ENCODE data around the gene FTL. TPM values are rescaled to one million over a fixed set of nuclear protein-coding genes. Genes with fewer than 3 reads are reported as not detected.

The FTL gene
- total RNA-seq, 4 donors from 2014 or later, result 883 to 1,582 (median 1,278) TPM

DNA sequence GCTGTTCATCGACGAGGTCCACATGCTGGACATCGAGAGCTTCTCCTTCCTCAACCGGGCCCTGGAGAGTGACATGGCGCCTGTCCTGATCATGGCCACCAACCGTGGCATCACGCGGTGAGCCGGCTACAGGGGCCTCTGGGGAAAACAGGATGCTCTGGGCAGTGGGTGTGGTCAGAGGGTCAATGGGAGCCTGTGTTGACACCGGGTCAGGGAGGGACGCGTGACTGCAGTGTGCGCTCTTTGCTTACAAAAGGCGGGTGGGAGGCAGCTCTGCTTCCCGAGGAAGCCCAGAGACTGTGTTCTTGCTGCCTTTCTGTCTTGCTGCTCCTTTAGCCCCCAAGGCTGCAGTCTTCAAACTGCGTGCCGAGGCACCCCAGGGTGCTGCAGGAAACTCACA, 46.1 kb downstream of the FTL start:
- no peak overlapping the region for H3K4me3 ChIP-seq
- H3K27me3 ChIP-seq, result no peaks in the 10 kb centered on the region
- no peak for TF ChIP-seq EP300 (IDR thresholded peaks at IDR 0.05)
- TF ChIP-seq POLR2A (IDR thresholded peaks at IDR 0.05), result no peak
- no peak for TF ChIP-seq POLR2AphosphoS5 (IDR thresholded peaks at IDR 0.05)
- TF ChIP-seq, protein P1, sequence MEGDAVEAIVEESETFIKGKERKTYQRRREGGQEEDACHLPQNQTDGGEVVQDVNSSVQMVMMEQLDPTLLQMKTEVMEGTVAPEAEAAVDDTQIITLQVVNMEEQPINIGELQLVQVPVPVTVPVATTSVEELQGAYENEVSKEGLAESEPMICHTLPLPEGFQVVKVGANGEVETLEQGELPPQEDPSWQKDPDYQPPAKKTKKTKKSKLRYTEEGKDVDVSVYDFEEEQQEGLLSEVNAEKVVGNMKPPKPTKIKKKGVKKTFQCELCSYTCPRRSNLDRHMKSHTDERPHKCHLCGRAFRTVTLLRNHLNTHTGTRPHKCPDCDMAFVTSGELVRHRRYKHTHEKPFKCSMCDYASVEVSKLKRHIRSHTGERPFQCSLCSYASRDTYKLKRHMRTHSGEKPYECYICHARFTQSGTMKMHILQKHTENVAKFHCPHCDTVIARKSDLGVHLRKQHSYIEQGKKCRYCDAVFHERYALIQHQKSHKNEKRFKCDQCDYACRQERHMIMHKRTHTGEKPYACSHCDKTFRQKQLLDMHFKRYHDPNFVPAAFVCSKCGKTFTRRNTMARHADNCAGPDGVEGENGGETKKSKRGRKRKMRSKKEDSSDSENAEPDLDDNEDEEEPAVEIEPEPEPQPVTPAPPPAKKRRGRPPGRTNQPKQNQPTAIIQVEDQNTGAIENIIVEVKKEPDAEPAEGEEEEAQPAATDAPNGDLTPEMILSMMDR (IDR thresholded peaks at IDR 0.05), result no peak
- no peaks in the 10 kb centered on the region for H3K9me3 ChIP-seq
- H3K27ac ChIP-seq, result no peak overlapping the region
- H3K4me1 ChIP-seq, result no peaks in the 10 kb centered on the region
- DNase-seq (ENCODE audit: low spot score in 2 of 2), result no peak
- WGBS, result 91% methylated on average over 9 of the region's 17 CpGs
- peaks cover 77% of the 10 kb centered on the region for H3K36me3 ChIP-seq

DNA sequence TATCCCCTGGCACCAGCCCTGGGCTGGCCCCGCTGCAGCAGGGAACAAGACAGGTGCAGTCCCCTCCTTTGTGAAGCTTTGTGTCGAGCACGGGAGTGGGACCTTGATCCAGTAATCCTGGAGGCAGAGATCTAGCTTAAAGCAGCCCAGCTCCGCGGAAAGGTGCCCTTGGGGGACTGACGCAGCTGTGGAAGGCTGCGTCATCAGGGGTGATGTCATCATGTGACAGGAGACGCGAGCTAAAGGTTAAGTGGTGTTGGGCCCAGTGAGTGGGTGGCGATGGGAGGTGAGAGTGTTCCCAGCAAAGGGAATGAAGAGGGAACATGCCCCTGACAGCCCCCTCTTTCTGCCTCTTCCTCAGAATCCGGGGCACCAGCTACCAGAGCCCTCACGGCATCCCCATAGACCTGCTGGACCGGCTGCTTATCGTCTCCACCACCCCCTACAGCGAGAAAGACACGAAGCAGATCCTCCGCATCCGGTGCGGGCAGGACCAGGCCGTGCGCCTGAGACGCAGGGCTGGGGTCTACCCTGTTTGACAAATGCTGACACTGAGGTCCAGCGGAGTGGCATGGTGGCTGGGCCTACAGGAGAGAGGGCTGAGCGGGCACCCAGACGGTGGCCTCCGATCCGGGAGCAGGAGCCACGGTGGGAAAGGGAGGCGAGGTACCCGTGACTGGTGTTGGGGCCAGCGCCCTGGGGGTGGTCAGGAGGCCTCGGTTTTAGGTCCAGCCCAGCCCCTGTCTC, 49.2 kb downstream of the FTL start:
- WGBS, result 86% methylated on average over 25 of the region's 32 CpGs
- Histone ChIP-seq H3K36me3 (peaks cover 56% of the 10 kb centered on the region), H3K4me3 (no peak overlapping the region), H3K27me3 (peaks cover 2% of the 10 kb centered on the region), H3K4me1 (peaks cover 21% of the 10 kb centered on the region), H3K27ac (no peak overlapping the region), H3K9me3 (no peaks in the 10 kb centered on the region)
- TF ChIP-seq POLR2A (IDR thresholded peaks at IDR 0.05) (no peak), EP300 (IDR thresholded peaks at IDR 0.05) (no peak), POLR2AphosphoS5 (IDR thresholded peaks at IDR 0.05) (no peak)
- TF ChIP-seq, protein P1 (IDR thresholded peaks at IDR 0.05), result no peak
- DNase-seq (ENCODE audit: low spot score in 2 of 2), result no peak

DNA sequence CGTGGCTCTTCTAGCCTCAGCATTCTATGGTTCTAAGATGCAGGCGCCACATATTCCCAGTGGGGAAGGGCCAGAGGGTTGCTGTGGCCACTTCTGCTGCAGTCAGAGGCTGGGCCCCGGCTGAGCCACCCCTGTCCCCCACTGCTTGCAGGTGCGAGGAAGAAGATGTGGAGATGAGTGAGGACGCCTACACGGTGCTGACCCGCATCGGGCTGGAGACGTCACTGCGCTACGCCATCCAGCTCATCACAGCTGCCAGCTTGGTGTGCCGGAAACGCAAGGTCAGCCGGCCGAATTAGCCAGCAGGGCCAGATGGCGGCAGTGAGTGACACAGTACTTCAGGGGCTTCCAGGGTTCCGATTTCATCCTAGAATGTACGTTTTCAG, 49.8 kb downstream of the FTL start:
- Histone ChIP-seq H3K27ac (no peak overlapping the region), H3K4me3 (no peak overlapping the region), H3K9me3 (no peaks in the 10 kb centered on the region), H3K36me3 (peaks cover 50% of the 10 kb centered on the region), H3K27me3 (peaks cover 6% of the 10 kb centered on the region), H3K4me1 (peaks cover 27% of the 10 kb centered on the region)
- TF ChIP-seq POLR2A (IDR thresholded peaks at IDR 0.05) (no peak), EP300 (IDR thresholded peaks at IDR 0.05) (no peak), POLR2AphosphoS5 (IDR thresholded peaks at IDR 0.05) (no peak)
- TF ChIP-seq, protein P1 (IDR thresholded peaks at IDR 0.05), result no peak
- DNase-seq (ENCODE audit: low spot score in 2 of 2), result no peak
- WGBS, result 97% methylated on average over 10 of the region's 18 CpGs

DNA sequence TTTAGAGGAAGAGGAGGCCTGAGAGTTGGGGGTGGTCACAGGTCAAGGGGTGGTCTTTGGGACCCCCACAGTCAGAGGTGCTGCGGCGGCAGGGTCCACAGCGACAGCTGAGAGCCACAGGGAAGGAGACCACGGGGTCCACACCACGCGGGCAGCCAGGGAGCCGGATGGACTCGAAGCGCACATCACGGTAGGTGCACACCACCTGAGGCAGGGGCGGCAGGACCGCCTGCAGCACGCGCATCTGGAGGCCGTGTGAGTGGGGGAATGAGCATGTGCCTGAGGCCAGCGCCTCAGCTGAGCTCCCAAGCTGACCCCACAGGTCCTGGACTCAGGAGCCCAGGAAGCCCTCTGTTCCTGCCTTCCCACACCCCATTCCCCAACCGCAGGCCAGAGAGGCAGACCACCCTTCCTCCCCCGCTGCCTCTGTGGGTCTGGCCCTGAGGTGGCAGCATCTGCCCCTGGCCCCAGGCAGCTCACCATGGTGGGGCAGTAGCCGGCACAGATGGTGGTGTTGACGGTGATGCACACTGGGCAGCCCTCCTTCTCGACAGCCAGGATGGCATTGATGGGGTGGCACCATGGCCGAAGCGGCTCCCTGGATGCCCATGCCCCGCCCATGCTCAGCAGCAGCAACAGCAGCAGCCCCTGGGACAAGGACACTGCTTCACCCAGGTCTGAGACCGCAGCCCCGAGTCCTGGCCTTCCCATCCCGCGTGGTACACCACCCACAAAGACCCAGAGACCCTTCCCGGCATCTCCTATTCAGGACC, 51.1 kb downstream of the FTL start:
- H3K27ac ChIP-seq, result no peak overlapping the region
- TF ChIP-seq EP300 (IDR thresholded peaks at IDR 0.05), result no peak
- no peak for TF ChIP-seq POLR2A (IDR thresholded peaks at IDR 0.05)
- TF ChIP-seq, protein P1 (IDR thresholded peaks at IDR 0.05), result no peak
- no peak for TF ChIP-seq POLR2AphosphoS5 (IDR thresholded peaks at IDR 0.05)
- DNase-seq (ENCODE audit: low spot score in 2 of 2), result no peak
- H3K4me1 ChIP-seq, result peaks cover 27% of the 10 kb centered on the region
- 95% methylated on average over 4 of the region's 29 CpGs for WGBS
- peaks cover 6% of the 10 kb centered on the region for H3K27me3 ChIP-seq
- H3K4me3 ChIP-seq, result no peak overlapping the region
- peaks cover 36% of the 10 kb centered on the region for H3K36me3 ChIP-seq
- H3K9me3 ChIP-seq, result no peaks in the 10 kb centered on the region

Other genes with a start within 250 kb of the FTL start
- 1 to 10 TPM in 3 of 4 donors, under 1 TPM in 1; 0.57 to 1.6 (median 1.5) TPM for gene MAMSTR, start 245.6 kb upstream of the FTL start, total RNA-seq
- 10 to 100 TPM in 1 of 4 donors, 1 to 10 TPM in 3; 5.1 to 16.1 (median 6.5) TPM for gene RASIP1, start 224.7 kb upstream of the FTL start, total RNA-seq
- gene IZUMO1, start 218.4 kb upstream of the FTL start, total RNA-seq, result under 1 TPM in 2 of 4 donors, not detected in 2; 0.40 to 0.45 TPM
- gene FUT1, start 212.7 kb upstream of the FTL start, total RNA-seq, result 1 to 10 TPM; 1.2 to 3.9 (median 2.6) TPM
- gene FGF21, start 209.8 kb upstream of the FTL start, total RNA-seq, result not detected
- 10 to 100 TPM; 33.5 to 50.6 (median 38.1) TPM for gene BCAT2, start 154.3 kb upstream of the FTL start, total RNA-seq
- 1 to 10 TPM; 2.5 to 3.4 (median 3.1) TPM for gene HSD17B14, start 128.8 kb upstream of the FTL start, total RNA-seq
- gene PLEKHA4, start 96.7 kb upstream of the FTL start, total RNA-seq, result 1 to 10 TPM; 2.8 to 5.1 (median 5.0) TPM
- gene PPP1R15A, start 92.9 kb upstream of the FTL start, total RNA-seq, result 100 to 1,000 TPM; 135 to 191 (median 144) TPM
- gene TULP2, start 66.6 kb upstream of the FTL start, total RNA-seq, result not detected
- gene NUCB1, start 65.0 kb upstream of the FTL start, total RNA-seq, result 100 to 1,000 TPM; 132 to 220 (median 204) TPM
- under 1 TPM in 1 of 4 donors, not detected in 3; 0.59 TPM for gene DHDH, start 31.6 kb upstream of the FTL start, total RNA-seq
- 10 to 100 TPM; 25.1 to 29.6 (median 27.5) TPM for gene BAX, start 10.4 kb upstream of the FTL start, total RNA-seq
- gene GYS1, start 28.0 kb downstream of the FTL start, total RNA-seq, result 10 to 100 TPM; 26.4 to 42.0 (median 31.6) TPM
- gene RUVBL2, start 28.6 kb downstream of the FTL start, total RNA-seq, result 10 to 100 TPM; 37.3 to 70.3 (median 68.8) TPM
- not detected for gene LHB, start 51.8 kb downstream of the FTL start, total RNA-seq
- gene CGB3, start 59.0 kb downstream of the FTL start, total RNA-seq, result not detected
- not detected for gene CGB2, start 66.6 kb downstream of the FTL start, total RNA-seq
- gene CGB1, start 71.6 kb downstream of the FTL start, total RNA-seq, result not detected
- 1 to 10 TPM in 1 of 4 donors, not detected in 3; 2.5 TPM for gene CGB5, start 78.5 kb downstream of the FTL start, total RNA-seq
- not detected for gene CGB8, start 83.8 kb downstream of the FTL start, total RNA-seq
- gene CGB7, start 92.4 kb downstream of the FTL start, total RNA-seq, result 10 to 100 TPM in 1 of 4 donors, 1 to 10 TPM in 3; 2.9 to 27.4 (median 4.3) TPM
- 10 to 100 TPM in 2 of 4 donors, 1 to 10 TPM in 2; 7.8 to 22.5 (median 13.1) TPM for gene NTF4, start 99.5 kb downstream of the FTL start, total RNA-seq
- gene KCNA7, start 107.4 kb downstream of the FTL start, total RNA-seq, result not detected
- 100 to 1,000 TPM; 207 to 788 (median 322) TPM for gene SNRNP70, start 120.1 kb downstream of the FTL start, total RNA-seq
- gene LIN7B, start 149.1 kb downstream of the FTL start, total RNA-seq, result 10 to 100 TPM; 20.0 to 39.8 (median 32.3) TPM
- gene C19orf73, start 153.8 kb downstream of the FTL start, total RNA-seq, result 1 to 10 TPM in 3 of 4 donors, not detected in 1; 5.2 to 9.3 (median 5.9) TPM
- 10 to 100 TPM; 42.7 to 50.1 (median 46.6) TPM for gene PPFIA3, start 154.2 kb downstream of the FTL start, total RNA-seq
- 1 to 10 TPM in 1 of 4 donors, under 1 TPM in 2, not detected in 1; 0.47 to 1.0 (median 0.53) TPM for gene HRC, start 190.1 kb downstream of the FTL start, total RNA-seq
- gene TRPM4, start 192.5 kb downstream of the FTL start, total RNA-seq, result 10 to 100 TPM; 45.2 to 87.6 (median 62.4) TPM